Fibroblast of skin of right biceps (primary cell): ENCODE measurements around the gene SCN10A.
A peak's percentile ranks its signal among the peaks of the same experiment; 100 is the strongest.

Experiments used
- DNase-seq: peaks from one replicate; pipeline ENCODE4 v3.0.0-alpha.2; 2013

SCN10A gene

GRCh38 chr3:38816026-38816425 is at the start of gene SCN10A:
SCN10A (minus strand) TSS chr3:38816217; CDS start chr3:38794010, 22,207 bp downstream.
- no peak for DNase-seq

- DNase-seq, result no peak
Measured at GRCh38 chr3:38853011-38853410, 37.0 kb upstream of the SCN10A start.

GRCh38 chr3:38843898-38844297 is 27.9 kb upstream of the SCN10A start:
- peak; percentile 46 for DNase-seq

- DNase-seq, result no peak
Measured at GRCh38 chr3:38842266-38842965, 26.4 kb upstream of the SCN10A start.

- DNase-seq, result no peak
Measured at GRCh38 chr3:38840987-38841386, 25.0 kb upstream of the SCN10A start.

DNA sequence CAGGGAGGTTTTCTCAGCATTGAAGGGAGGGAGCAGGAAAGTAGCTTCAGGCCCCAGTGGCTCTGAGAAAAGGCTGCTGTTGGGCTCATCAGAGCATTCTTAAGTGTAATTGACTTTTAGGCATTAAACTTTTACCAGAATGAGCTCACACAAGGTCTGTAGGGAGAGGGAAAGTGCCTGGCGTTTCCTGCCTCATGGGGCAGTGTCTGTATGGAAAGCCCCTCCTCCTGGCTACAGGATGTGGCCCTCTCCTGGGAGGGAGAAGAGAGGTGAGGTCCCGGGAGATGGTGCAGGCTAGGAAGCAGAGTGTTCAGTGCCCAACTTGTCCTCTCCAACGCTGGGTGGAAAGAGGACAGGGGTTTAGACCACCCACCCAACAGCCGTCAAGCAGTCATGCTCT is 21.3 kb upstream of the SCN10A start:
- DNase-seq, result no peak

GRCh38 chr3:38836561-38836960 is 20.5 kb upstream of the SCN10A start:
- DNase-seq, result no peak

- DNase-seq, result peak; percentile 40
Measured at GRCh38 chr3:38835939-38836338, 19.9 kb upstream of the SCN10A start.

DNA sequence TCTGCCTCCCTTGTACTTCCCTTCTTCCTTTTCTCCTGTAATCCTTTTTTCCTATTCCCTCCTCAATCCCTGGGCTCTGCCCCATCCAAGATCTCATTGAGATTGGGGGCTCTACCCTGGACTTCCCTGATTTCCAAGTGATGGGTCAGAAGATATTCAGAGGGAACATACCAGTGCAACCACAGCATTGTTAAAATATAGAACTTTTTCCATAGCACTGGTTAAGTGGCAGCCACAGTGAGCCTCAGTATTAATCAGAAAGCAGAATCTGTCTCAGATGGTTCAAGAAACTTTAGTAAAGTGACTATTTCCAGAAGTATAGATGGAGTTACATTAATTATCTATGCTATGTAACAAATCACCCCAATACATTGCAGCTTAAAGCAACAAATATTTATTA is 18.7 kb upstream of the SCN10A start:
- peak; percentile 25 for DNase-seq

DNA sequence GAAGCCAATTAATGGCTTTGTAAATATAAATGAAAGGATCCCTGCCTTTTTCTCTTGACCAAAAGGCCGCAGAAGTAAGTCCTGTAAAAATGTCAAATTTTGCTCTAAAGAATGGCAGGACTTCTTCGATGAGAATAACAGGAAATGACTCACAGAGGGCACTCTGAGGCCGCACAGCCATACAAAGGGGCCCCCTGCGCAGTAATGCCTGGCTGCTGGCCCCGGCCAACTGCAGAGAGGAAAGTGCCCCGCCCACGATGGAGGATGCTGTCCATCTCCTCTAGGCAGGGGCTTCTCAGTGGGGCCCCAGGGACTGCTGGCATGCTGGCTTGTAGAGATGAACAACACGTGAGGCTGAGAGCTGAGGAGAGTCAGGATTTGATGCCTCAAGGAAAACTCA is 18.1 kb upstream of the SCN10A start:
- peak; percentile 87 for DNase-seq

GRCh38 chr3:38829404-38829803 is 13.4 kb upstream of the SCN10A start:
- peak; percentile 86 for DNase-seq

- no peak for DNase-seq
Measured at GRCh38 chr3:38828681-38829080, 12.7 kb upstream of the SCN10A start.

GRCh38 chr3:38827791-38828190 is 11.8 kb upstream of the SCN10A start:
- DNase-seq, result no peak

- no peak for DNase-seq
Measured at GRCh38 chr3:38826001-38826400, 10.0 kb upstream of the SCN10A start.

GRCh38 chr3:38824349-38824748 is 8.3 kb upstream of the SCN10A start:
- DNase-seq, result no peak

- DNase-seq, result no peak
Measured at GRCh38 chr3:38823722-38824121, 7.7 kb upstream of the SCN10A start.

DNA sequence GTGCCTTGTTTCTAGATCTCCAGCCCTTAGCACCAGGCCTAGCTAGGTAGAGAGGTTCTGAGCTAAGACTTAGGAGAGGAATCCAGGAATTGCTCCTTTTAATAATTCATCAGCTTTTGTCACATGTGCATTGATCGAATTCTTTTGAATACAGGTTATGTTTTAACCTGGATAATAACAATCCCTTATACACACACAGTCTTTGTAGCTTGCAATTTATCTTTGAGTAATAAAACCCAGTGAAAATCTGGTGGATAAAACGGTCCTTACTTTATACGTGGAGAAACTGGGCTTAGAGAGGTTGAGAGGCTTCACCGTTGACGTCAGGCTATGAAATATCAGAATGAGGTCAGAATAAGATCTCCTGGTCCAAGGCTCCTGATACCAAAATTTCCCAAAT is 7.2 kb upstream of the SCN10A start:
- DNase-seq, result no peak

- no peak for DNase-seq
Measured at GRCh38 chr3:38811822-38812221, 4.2 kb downstream of the SCN10A start.

DNA sequence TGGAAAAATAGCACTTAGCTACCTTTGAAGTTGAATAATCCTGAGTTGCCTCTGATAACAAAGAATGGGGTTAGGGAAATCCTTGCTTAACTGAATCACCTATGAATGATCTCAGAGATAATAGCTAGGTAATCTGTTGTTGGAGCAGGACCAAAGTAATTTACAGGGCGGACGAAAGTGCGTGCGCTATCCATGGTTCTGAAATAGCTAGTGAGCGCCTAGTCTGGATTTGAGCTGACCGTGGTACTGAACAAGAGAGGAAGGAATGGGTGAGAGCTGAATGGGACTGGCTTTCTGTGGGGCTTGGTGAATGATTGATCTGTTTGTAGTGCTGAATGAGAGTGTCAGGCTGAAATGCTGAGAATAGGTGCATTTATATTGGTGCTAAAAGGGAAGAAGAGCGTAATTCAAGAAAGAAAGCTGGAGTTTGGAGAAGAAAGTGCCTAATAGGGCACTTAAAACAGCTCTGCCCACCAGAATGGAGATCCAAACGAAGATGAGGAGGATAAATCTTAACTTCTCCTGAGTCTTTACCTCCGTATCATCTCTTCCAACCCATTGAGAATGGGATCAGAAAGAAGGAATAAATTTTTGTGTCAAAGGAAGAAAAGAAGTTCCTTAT is 10.1 kb downstream of the SCN10A start:
- DNase-seq, result peak; percentile 69

DNA sequence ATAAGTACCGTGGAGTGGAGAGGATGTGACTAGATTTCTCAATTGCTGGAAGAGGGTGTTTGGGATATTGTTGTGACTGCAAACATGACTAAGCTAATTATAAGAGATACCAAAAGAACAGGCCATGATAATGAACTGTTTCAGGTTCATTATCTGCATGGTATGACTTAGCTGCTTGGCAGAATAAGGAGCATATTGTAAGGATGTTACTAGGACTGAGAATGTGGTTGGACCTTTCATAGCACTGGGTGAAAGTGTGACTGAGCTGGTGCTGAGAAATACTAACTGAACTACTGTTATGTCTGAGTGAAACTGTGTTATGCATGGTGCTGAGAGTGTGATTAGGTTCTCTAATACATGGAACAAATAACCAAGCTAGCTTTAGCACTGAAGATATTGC is 11.0 kb downstream of the SCN10A start:
- DNase-seq, result no peak

DNA sequence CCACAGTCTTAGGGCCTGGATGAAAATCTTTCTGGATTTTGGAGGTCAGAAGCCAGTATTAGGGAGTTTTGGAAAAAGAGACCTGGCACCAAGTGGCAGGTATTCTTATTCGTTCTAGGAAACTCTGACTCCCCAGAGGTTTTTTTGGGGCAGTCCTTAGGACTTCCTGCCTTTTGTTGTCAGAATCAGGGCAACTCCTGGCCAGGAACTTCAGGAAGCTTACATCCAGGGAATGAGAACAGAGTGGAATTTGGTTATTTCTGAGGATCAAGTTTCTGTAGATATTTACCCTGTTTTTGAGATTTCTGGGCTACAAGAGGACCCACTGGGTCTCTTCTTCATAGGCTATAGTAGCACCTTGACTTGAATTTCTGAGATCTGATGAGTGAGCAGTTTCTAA is 15.5 kb downstream of the SCN10A start:
- DNase-seq, result no peak

GRCh38 chr3:38793721-38794120 is 22.3 kb downstream of the SCN10A start:
- DNase-seq, result no peak

GRCh38 chr3:38792983-38793382 is 23.0 kb downstream of the SCN10A start:
- no peak for DNase-seq

DNA sequence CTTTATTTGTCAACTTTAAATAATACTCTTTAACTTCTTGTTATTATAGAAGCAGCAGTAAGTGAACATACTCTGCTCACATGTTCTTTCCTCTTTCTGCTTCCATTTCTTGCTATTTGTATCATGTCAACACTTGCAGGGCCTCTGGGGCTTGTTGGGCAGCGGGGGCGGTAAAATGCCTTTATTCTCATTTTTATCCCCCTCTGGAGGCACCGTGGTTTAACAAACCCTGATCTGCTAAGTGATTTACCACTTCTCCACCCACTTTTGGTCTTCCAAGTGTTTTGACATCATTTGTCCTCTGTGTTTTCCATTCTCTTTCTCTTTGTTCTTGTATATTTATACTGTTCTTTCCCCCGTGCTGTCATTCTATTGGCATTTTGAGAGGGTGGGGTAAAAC is 33.9 kb downstream of the SCN10A start:
- DNase-seq, result no peak

GRCh38 chr3:38773528-38773927 is 42.5 kb downstream of the SCN10A start:
- DNase-seq, result no peak
